Measurements from ENCODE around the gene NTSR1. TPM values are rescaled to one million over a fixed set of nuclear protein-coding genes. Genes with fewer than 3 reads are reported as not detected.

Gene NTSR1
- total and polyA plus RNA-seq, 2 of the 13 experiments (the other 11 are each of a cell fraction or from before 2014, with no cell fraction given): 0.09 to 0.12 TPM

GRCh38 chr20:62698231-62698630 is 10.4 kb upstream of the NTSR1 start:
- intact Hi-C loops (cut with micrococcal nuclease; ENCODE audit: unreplicated experiment): no loop called here

More at GRCh38 chr20:62698231-62698630, 10.4 kb upstream of the NTSR1 start:
- Histone ChIP-seq H3K9ac (ENCODE audit: insufficient read depth, low read depth, low read length) (no peak overlapping the region), H3K27me3 (ENCODE audit: control insufficient read depth in 1 of 2, insufficient read depth in 2 of 2, low read length in 2 of 2) (peaks cover 55 to 98% of the 10 kb centered on the region in 2 experiments), H3K9me3 (ENCODE audit: low read length) (no peaks in the 10 kb centered on the region), H3K27ac (ENCODE audit: extremely low read length, insufficient read depth, low read length) (no peak overlapping the region), H3K4me3 (replicated peaks in 1 of 3; ENCODE audit: insufficient read depth in 1 of 3, low read depth in 2 of 3, low read length in 3 of 3) (no peak overlapping the region), H2AFZ (ENCODE audit: low read length) (no peak overlapping the region), H3K36me3 (replicated peaks in 1 of 2; ENCODE audit: control insufficient read depth in 1 of 2, insufficient read depth in 2 of 2, low read length in 2 of 2) (no peaks in the 10 kb centered on the region), H3K4me2 (ENCODE audit: low read depth, low read length) (no peak overlapping the region), H3K4me1 (ENCODE audit: insufficient read depth, low read length) (no peaks in the 10 kb centered on the region; the same call in 1 of the 2 replicates), H3K79me2 (ENCODE audit: insufficient read depth, low read length) (no peaks in the 10 kb centered on the region), H4K20me1 (ENCODE audit: insufficient read depth, low read length) (peaks cover 7% of the 10 kb centered on the region; the same call in 1 of the 2 replicates)
- 54% methylated on average over 13 of the region's 14 CpGs for WGBS (ENCODE audit: low lambda C conversion rate)
- TF ChIP-seq ZNF790 (CRISPR knock-in tag; IDR thresholded peaks at IDR 0.05; ENCODE audit: borderline replicate concordance) (no peak), ZNF678 (CRISPR knock-in tag; IDR thresholded peaks at IDR 0.05) (no peak), HES4 (CRISPR knock-in tag; IDR thresholded peaks at IDR 0.05; ENCODE audit: borderline replicate concordance) (no peak), ZUFSP (CRISPR knock-in tag; IDR thresholded peaks at IDR 0.05; ENCODE audit: borderline replicate concordance) (no peak), SP140L (CRISPR knock-in tag; IDR thresholded peaks at IDR 0.05; ENCODE audit: borderline replicate concordance) (no peak), ZBTB44 (CRISPR knock-in tag; IDR thresholded peaks at IDR 0.05) (no peak), CREM (IDR thresholded peaks at IDR 0.05) (no peak), CREM (CRISPR knock-in tag; IDR thresholded peaks at IDR 0.05) (no peak), PREB (CRISPR knock-in tag; IDR thresholded peaks at IDR 0.05) (no peak), MIER3 (CRISPR knock-in tag; IDR thresholded peaks at IDR 0.05; ENCODE audit: borderline replicate concordance) (no peak), ZNF547 (CRISPR knock-in tag; IDR thresholded peaks at IDR 0.05) (no peak), POLR2A (IDR thresholded peaks at IDR 0.05; ENCODE audit: insufficient read depth in 1 of 2, low read depth in 2 of 2, low read length in 2 of 2) (no peak), SNRNP70 (IDR thresholded peaks at IDR 0.05; ENCODE audit: low read depth, low read length) (no peak)
- ATAC-seq (no peak), FAIRE-seq (no peak), DNase-seq (ENCODE audit: low spot score) (no peak)
- CTCF ChIA-PET (ENCODE audit: low intra/inter-chr PET ratio, low total read pairs): no interaction called here
- in situ Hi-C loops (cut with HindIII; ENCODE audit: extremely low pct_ligation_motif_present, low pct_unique_long_range_greater_than_20kb): no loop called here
- POLR2A ChIA-PET: no interaction called here
- no TSS peak for BruUV-seq (replicated peaks)
